Keratinocyte (primary cell): ENCODE data around the gene CAPZB. TPM values are rescaled to one million over a fixed set of nuclear protein-coding genes. Genes with fewer than 3 reads are reported as not detected.

ENCODE experiments used
- DNase-seq: peaks from one replicate; pipeline ENCODE4 v3.0.0-alpha.2; 2011; ENCODE audit warnings: low read depth, missing footprints, low spot score
- FAIRE-seq: peaks from 2 replicates; lab custom pipeline; 2011; peaks lifted over from hg19 to GRCh38; lab: Jason Lieb, UNC
- H2AFZ ChIP-seq: 2 replicates; pipeline ENCODE4 v1.6.0; 2012; ENCODE audit warnings: low read length, control low read depth, inconsistent platforms; ENCODE audit not compliant: control insufficient read depth
- H3K27ac ChIP-seq: 2 replicates; pipeline ENCODE4 v1.5.1; 2011; ENCODE audit warnings: low read length; ENCODE audit not compliant: control insufficient read depth, insufficient read depth
- H3K27me3 ChIP-seq: 3 replicates; pipeline ENCODE4 v1.6.0; 2011; ENCODE audit warnings: low read length; ENCODE audit not compliant: control insufficient read depth, insufficient read depth; ENCODE audit errors: extremely low read depth
- H3K36me3 ChIP-seq, 2 experiments: 2 replicates in 1 of 2; 3 replicates in 1 of 2; pipeline ENCODE4 v1.5.1; 2011; ENCODE audit warnings: low read length in 2 of 2, mild to moderate bottlenecking in 1 of 2; ENCODE audit not compliant: control insufficient read depth in 2 of 2, insufficient read depth in 2 of 2; ENCODE audit errors: extremely low read depth in 1 of 2
- H3K4me1 ChIP-seq: 3 replicates; pipeline ENCODE4 v1.5.1; 2011; ENCODE audit warnings: low read length; ENCODE audit not compliant: control insufficient read depth, insufficient read depth; ENCODE audit errors: extremely low read depth
- H3K4me2 ChIP-seq: 3 replicates; pipeline ENCODE4 v1.6.0; 2011; ENCODE audit warnings: low read depth, low read length; ENCODE audit not compliant: control insufficient read depth, insufficient read depth; ENCODE audit errors: extremely low read depth
- H3K4me3 ChIP-seq, 3 experiments: fragments of 200-600 bp in 1 of 3; sonication (generic) in 1 of 3; 2 replicates in 2 of 3; 3 replicates in 1 of 3; pipeline ENCODE4 v1.5.1; 2011 to 2016; ENCODE audit warnings: low read length in 3 of 3, mild to moderate bottlenecking in 3 of 3, control low read depth in 2 of 3, inconsistent platforms in 1 of 3, low read depth in 1 of 3, mixed read lengths in 1 of 3, mixed run types in 1 of 3, moderate library complexity in 1 of 3; ENCODE audit not compliant: control insufficient read depth in 2 of 3, insufficient read depth in 2 of 3; ENCODE audit errors: extremely low read depth in 1 of 3
- H3K79me2 ChIP-seq: 2 replicates; pipeline ENCODE4 v1.6.0; 2012; ENCODE audit warnings: low read length; ENCODE audit not compliant: control insufficient read depth, insufficient read depth
- H3K9ac ChIP-seq: 3 replicates; pipeline ENCODE4 v1.6.0; 2011; ENCODE audit warnings: low read length; ENCODE audit not compliant: control insufficient read depth, insufficient read depth; ENCODE audit errors: extremely low read depth
- H3K9me1 ChIP-seq: 3 replicates; pipeline ENCODE4 v1.6.0; 2011; ENCODE audit warnings: low read length; ENCODE audit not compliant: control insufficient read depth, insufficient read depth; ENCODE audit errors: extremely low read depth
- H3K9me3 ChIP-seq: 2 replicates; pipeline ENCODE4 v1.5.1; 2012; ENCODE audit warnings: low read depth, low read length; ENCODE audit not compliant: control insufficient read depth
- H4K20me1 ChIP-seq: 3 replicates; pipeline ENCODE4 v1.6.0; 2011; ENCODE audit warnings: low read length; ENCODE audit not compliant: control insufficient read depth, insufficient read depth; ENCODE audit errors: extremely low read depth
- EZH2 ChIP-seq: IDR thresholded peaks from one replicate; pipeline ENCODE4 v1.6.1; 2012; ENCODE audit warnings: inconsistent platforms, mild to moderate bottlenecking, low read length, moderate library complexity
- dilution Hi-C: fragments of 300-500 bp; cut with MboI; formaldehyde crosslinking; loops from one replicate; pipeline ENCODE4 v1.7.0; 2020; ENCODE audit warnings: low sequenced_read_pairs; ENCODE audit not compliant: extremely low pct_ligation_motif_present
- polyA plus RNA-seq, 5 experiments: library from polyadenylated mRNA; depleted of rRNA in 3 of 5; stranded (reverse) in 3 of 5; stranded (forward) in 1 of 5; unstranded in 1 of 5; fragments of >200 nt; gene quantifications; 1 replicate in 1 of 5; 2 replicates in 3 of 5; 3 replicates in 1 of 5; pipeline versions ENCODE4 v1.2.1 to v1.2.3, GENCODE V29; 2011 to 2012; ENCODE audit warnings: missing spikeins in 2 of 5, low read depth in 1 of 5, low replicate concordance in 1 of 5
- TF ChIP-seq, protein P1 (sequence below), 3 experiments: IDR thresholded peaks in 1 of 3; conservative IDR thresholded peaks in 1 of 3; optimal IDR thresholded peaks in 1 of 3; 2 replicates in 2 of 3; 3 replicates in 1 of 3; pipeline versions ENCODE3 to v1.5.1; 2011; ENCODE audit warnings: low read length in 3 of 3, mild to moderate bottlenecking in 3 of 3, moderate library complexity in 2 of 3, control low read depth in 1 of 3, inconsistent platforms in 1 of 3; ENCODE audit not compliant: insufficient read depth in 2 of 3; ENCODE audit errors: extremely low read depth in 1 of 3

Gene CAPZB
- polyA plus RNA-seq, 1 donor (not counting 4 experiments of a cell fraction or from before 2014, with no cell fraction given): 193 TPM

DNA sequence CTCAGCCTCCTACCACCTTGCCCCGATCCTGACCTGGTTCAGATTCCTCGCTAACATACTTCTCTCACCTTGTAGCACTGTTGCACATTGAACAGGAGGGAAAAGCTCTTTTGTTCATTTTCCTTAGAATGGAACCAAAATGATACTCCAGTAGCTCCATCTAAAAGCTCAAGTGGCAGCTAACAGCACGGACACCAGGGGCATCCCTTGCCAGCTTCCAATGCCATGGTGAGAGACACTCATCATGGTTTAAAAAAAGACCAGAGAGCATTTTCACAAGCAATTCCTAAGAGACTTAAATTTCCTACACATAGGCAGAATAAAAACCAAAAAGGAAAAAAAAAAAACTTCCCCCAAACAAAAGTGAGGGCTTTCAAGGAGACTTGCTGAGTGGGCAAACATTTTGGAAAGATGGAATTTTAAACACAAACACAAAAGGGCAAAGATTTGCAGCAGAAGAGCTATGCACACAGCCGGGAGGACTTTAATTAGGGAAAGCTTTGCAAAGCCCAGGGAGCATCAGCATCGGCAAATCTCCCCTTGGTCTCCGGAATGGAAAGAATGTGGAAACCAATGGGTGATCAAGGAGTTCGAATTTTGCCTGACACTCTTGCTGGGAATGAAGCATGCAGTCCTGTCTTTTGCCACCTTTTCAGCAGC, 84.3 kb downstream of the CAPZB start:
- Histone ChIP-seq H3K9me1 (no peaks in the 10 kb centered on the region), H3K9me3 (no peaks in the 10 kb centered on the region), H3K4me1 (peaks cover 4% of the 10 kb centered on the region), H2AFZ (no peak overlapping the region), H4K20me1 (peaks cover 17% of the 10 kb centered on the region), H3K27ac (no peak overlapping the region), H3K79me2 (peaks cover 73% of the 10 kb centered on the region), H3K4me3 (no peak overlapping the region), H3K27me3 (no peaks in the 10 kb centered on the region), H3K36me3 (peaks cover 8 to 19% of the 10 kb centered on the region in 2 experiments), H3K4me2 (no peak overlapping the region), H3K9ac (no peak overlapping the region)
- FAIRE-seq: no peak
- TF ChIP-seq, protein P1, sequence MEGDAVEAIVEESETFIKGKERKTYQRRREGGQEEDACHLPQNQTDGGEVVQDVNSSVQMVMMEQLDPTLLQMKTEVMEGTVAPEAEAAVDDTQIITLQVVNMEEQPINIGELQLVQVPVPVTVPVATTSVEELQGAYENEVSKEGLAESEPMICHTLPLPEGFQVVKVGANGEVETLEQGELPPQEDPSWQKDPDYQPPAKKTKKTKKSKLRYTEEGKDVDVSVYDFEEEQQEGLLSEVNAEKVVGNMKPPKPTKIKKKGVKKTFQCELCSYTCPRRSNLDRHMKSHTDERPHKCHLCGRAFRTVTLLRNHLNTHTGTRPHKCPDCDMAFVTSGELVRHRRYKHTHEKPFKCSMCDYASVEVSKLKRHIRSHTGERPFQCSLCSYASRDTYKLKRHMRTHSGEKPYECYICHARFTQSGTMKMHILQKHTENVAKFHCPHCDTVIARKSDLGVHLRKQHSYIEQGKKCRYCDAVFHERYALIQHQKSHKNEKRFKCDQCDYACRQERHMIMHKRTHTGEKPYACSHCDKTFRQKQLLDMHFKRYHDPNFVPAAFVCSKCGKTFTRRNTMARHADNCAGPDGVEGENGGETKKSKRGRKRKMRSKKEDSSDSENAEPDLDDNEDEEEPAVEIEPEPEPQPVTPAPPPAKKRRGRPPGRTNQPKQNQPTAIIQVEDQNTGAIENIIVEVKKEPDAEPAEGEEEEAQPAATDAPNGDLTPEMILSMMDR (optimal IDR thresholded peaks at IDR 0.05 in 1 of 3, IDR thresholded peaks at IDR 0.05 in 1 of 3, conservative IDR thresholded peaks at IDR 0.05 in 1 of 3; ENCODE audit: extremely low read depth in 1 of 3, insufficient read depth in 2 of 3, low read length in 3 of 3): no peak
- no peak for TF ChIP-seq EZH2
- DNase-seq: no peak
- dilution Hi-C loops: no loop called here

GRCh38 chr1:19400192-19400611, 85.1 kb downstream of the CAPZB start:
- TF ChIP-seq, protein P1 (optimal IDR thresholded peaks at IDR 0.05 in 1 of 3, IDR thresholded peaks at IDR 0.05 in 1 of 3, conservative IDR thresholded peaks at IDR 0.05 in 1 of 3; ENCODE audit: extremely low read depth in 1 of 3, insufficient read depth in 2 of 3, low read length in 3 of 3): no peak
- no peak for TF ChIP-seq EZH2
- Histone ChIP-seq H3K9ac (no peak overlapping the region), H3K36me3 (peaks cover 8 to 19% of the 10 kb centered on the region in 2 experiments), H3K9me3 (no peaks in the 10 kb centered on the region), H3K79me2 (peaks cover 74% of the 10 kb centered on the region), H3K27me3 (no peaks in the 10 kb centered on the region), H3K4me1 (peaks cover 12% of the 10 kb centered on the region), H3K9me1 (no peaks in the 10 kb centered on the region), H2AFZ (no peak overlapping the region), H3K27ac (no peak overlapping the region), H4K20me1 (peaks cover 24% of the 10 kb centered on the region), H3K4me3 (no peak overlapping the region), H3K4me2 (no peak overlapping the region)
- dilution Hi-C loops: no loop called here
- DNase-seq (no peak), FAIRE-seq (no peak)
